GM12878 (cell line): ENCODE measurements around the gene MAMDC2.

Experiments
- CBX3 ChIP-seq: fragments of 200-600 bp; sonication (generic); IDR thresholded peaks from 2 replicates; pipeline ENCODE4 v1.6.1; 2016; ENCODE audit warnings: low read depth, borderline replicate concordance
- POLR2A ChIP-seq: IDR thresholded peaks from 2 replicates; pipeline ENCODE4 v1.6.1; 2011; ENCODE audit warnings: low read depth, mild to moderate bottlenecking, low read length
- TF ChIP-seq, protein P1 (sequence below), 3 experiments: IDR thresholded peaks in 2 of 3; conservative IDR thresholded peaks in 1 of 3; 2 replicates each; pipeline ENCODE4 v1.5.1; 2011; ENCODE audit warnings: low read depth in 3 of 3, low read length in 3 of 3, mild to moderate bottlenecking in 3 of 3, control low read depth in 2 of 3, moderate library complexity in 2 of 3, inconsistent platforms in 1 of 3, mixed read lengths in 1 of 3; ENCODE audit not compliant: control insufficient read depth in 2 of 3, insufficient read depth in 1 of 3; ENCODE audit errors: extremely low read depth in 1 of 3

DNA sequence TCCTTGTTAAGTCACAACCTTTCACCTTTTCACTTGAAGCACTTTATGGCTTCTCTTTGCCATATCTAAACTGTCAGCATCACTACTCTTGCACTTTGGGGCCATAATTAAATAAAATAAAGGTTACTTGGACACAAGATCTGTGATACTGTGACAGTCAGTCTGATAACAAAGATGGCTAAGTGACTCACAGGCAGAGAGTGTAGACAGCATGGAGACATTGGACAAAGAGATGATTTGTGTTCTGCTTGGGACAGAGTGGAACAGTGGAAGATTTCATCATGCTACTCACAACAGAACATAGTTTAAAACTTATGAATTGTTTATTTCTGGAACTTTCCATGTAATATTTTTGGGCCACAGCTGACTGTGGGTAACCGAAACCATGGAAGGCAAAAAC is 133.5 kb downstream of the MAMDC2 start:
- TF ChIP-seq, protein P1, sequence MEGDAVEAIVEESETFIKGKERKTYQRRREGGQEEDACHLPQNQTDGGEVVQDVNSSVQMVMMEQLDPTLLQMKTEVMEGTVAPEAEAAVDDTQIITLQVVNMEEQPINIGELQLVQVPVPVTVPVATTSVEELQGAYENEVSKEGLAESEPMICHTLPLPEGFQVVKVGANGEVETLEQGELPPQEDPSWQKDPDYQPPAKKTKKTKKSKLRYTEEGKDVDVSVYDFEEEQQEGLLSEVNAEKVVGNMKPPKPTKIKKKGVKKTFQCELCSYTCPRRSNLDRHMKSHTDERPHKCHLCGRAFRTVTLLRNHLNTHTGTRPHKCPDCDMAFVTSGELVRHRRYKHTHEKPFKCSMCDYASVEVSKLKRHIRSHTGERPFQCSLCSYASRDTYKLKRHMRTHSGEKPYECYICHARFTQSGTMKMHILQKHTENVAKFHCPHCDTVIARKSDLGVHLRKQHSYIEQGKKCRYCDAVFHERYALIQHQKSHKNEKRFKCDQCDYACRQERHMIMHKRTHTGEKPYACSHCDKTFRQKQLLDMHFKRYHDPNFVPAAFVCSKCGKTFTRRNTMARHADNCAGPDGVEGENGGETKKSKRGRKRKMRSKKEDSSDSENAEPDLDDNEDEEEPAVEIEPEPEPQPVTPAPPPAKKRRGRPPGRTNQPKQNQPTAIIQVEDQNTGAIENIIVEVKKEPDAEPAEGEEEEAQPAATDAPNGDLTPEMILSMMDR (IDR thresholded peaks at IDR 0.05 in 2 of 3, conservative IDR thresholded peaks at IDR 0.05 in 1 of 3; ENCODE audit: control insufficient read depth in 2 of 3, extremely low read depth in 1 of 3, insufficient read depth in 1 of 3, low read depth in 3 of 3, low read length in 3 of 3): no peak
- TF ChIP-seq POLR2A (no peak), CBX3 (no peak)
